22Rv1 (cell line): ENCODE results near the gene IFT88.

Source experiments
- H3K27ac ChIP-seq: fragments of 450-650 bp; 2 replicates; pipeline ENCODE4 v1.5.1; 2017
- ZFX ChIP-seq: fragments of 450-650 bp; IDR thresholded peaks from 2 replicates; pipeline ENCODE4 v1.6.1; 2017; ENCODE audit warnings: antibody characterized with exemption, borderline replicate concordance
- TF ChIP-seq, protein P1 (sequence below): fragments of 450-650 bp; IDR thresholded peaks from 2 replicates; pipeline ENCODE4 v1.5.1; 2017; ENCODE audit warnings: mild to moderate bottlenecking

The IFT88 gene

DNA sequence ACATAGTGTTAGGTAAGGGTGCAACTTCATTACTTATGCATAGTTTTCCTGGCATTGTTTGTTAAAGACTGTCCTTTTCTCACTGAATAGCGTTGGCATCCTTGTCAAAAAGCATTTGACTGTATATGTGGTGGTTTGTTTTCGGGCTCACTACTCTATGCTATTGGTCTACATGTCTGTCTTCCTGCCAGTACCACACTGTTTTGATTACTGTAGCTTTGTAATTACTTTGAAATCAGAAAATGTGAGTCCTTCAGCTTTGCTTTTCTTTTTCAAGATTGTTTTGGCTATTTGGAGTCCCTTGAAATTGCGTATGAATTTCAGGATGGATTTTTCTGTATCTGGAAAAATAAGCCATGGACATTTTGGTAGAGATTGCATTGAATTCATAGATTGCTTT lies 56.0 kb downstream of the IFT88 start:
- no peak overlapping the region for H3K27ac ChIP-seq
- no peak for TF ChIP-seq ZFX
- TF ChIP-seq, protein P1, sequence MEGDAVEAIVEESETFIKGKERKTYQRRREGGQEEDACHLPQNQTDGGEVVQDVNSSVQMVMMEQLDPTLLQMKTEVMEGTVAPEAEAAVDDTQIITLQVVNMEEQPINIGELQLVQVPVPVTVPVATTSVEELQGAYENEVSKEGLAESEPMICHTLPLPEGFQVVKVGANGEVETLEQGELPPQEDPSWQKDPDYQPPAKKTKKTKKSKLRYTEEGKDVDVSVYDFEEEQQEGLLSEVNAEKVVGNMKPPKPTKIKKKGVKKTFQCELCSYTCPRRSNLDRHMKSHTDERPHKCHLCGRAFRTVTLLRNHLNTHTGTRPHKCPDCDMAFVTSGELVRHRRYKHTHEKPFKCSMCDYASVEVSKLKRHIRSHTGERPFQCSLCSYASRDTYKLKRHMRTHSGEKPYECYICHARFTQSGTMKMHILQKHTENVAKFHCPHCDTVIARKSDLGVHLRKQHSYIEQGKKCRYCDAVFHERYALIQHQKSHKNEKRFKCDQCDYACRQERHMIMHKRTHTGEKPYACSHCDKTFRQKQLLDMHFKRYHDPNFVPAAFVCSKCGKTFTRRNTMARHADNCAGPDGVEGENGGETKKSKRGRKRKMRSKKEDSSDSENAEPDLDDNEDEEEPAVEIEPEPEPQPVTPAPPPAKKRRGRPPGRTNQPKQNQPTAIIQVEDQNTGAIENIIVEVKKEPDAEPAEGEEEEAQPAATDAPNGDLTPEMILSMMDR: no peak

DNA sequence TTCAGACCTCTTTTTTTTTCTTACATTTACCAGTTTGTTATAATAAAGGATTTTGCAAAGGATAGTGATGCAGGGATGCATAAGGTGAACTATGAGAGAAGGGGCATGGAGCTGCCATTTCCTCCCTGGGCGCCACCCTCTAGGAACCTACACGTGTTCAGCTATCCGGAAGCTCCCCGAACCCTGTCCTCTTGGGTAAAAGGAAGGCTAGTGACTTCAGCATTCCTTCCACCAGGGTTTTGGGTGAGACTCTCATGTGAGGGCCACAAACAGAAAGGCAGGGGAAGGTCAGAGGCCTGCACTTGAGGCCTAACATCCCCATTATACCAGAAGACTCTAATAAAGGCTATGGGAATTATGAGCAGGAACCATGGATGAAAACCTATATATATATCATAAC lies 57.3 kb downstream of the IFT88 start:
- H3K27ac ChIP-seq: no peak overlapping the region
- TF ChIP-seq, protein P1: no peak

DNA sequence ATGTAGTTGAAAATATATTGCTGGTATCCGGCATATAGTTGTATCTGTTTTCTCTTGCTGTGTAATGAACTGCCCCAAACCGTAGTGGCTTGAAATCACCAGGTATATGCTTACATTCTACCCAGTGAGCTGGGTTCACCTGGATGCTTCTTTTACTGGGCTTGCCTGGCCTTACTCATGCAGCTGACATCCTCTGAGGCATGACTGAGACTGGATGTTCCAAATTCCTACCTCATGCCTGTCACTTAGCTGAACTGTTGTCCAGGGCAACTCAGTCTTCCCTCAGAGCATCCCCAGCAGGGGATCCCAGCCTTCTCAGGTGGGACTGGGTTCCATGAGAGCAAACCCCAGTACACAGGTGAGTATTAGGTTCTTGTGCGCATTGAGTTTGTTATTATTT lies 66.8 kb downstream of the IFT88 start:
- no peak for TF ChIP-seq ZFX
- TF ChIP-seq, protein P1: no peak

DNA sequence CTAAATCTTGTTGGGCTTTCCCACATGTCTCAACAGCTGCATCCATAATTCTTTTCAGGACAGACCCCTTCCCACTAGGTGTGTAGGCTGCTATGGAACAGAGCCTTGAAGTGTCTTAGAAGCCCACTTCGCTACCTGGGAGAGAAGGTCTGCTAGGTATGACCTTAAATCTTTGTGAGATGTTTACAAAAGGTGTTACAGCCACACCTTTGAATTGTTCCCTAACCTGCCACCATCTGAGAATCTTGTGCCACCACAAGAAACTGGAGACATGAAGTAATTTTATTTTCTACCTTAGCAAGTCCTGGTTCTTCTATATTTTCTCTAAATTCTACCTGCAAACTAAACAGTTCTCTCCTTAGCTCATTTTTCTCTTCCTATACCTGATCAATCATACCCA lies 69.1 kb downstream of the IFT88 start:
- H3K27ac ChIP-seq: no peak overlapping the region
- TF ChIP-seq, protein P1: no peak
- no peak for TF ChIP-seq ZFX

More for the DNA sequence above, 66.8 kb downstream of the IFT88 start:
- no peak overlapping the region for H3K27ac ChIP-seq

DNA sequence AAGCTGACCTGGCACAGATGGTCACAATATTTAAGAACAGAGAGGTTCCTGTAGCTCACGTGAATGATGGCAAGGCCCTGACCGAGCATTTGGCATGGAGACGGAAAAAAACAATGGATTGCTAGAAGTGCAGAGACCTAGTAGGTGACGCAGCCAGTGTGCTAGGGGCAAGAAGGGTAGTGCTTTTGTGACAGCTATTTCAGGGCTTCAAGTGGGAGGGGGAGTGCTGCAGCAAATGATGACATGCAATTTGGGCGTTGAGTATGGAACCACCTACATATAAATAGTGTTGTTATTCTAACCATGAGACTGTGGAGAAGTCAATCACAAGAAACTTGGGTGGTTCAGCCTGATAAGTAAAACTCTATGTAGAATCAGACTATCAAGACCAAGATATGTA lies 70.9 kb downstream of the IFT88 start:
- H3K27ac ChIP-seq: no peak overlapping the region
- TF ChIP-seq, protein P1: no peak
- TF ChIP-seq ZFX: no peak

DNA sequence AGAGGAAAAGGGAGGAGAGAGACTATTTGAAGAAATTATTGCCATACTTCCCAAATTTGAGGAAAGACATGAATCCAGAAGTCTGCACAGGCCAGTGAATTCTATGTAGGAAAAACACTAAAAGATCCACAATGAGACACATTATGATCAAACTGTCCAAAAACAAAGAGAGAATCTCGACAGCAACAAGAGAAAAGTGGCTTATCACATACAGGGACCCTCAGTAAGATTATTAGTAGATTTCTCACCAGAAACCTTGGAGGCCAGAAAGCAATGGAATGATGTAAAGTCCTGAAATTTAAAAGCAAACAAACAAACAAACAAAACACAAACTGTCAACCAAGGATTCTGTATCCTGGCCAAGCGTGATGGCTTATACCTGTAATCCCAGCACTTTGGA lies 80.8 kb downstream of the IFT88 start:
- no peak overlapping the region for H3K27ac ChIP-seq
- TF ChIP-seq, protein P1: no peak
- TF ChIP-seq ZFX: no peak

DNA sequence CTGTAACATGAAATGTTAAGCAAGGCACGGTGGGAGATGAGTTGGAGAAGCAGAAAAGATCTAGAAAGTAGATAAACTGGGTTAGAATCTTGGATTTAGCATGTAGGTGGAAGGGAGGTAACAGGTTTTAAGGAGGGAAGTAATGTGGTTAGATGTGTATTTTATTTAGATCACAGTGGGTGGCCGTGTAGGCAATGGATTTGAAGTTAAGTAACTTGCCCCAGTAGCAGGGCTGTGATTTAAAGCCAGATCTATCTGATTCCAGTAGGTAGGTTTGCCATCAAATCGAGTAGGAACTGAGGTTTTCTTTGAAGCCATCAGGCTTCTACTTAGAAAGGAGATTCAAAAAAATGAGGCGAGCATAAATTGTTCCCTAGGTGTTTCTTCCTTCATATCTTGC lies 86.0 kb downstream of the IFT88 start:
- H3K27ac ChIP-seq: no peak overlapping the region
- TF ChIP-seq, protein P1: no peak
- no peak for TF ChIP-seq ZFX
